HG03521 (cell line): ENCODE data around the gene PTPRG.

ENCODE experiments used
- ATAC-seq: cut with Tn5 transposase; IDR thresholded peaks from one replicate; pipeline ENCODE4 v1.9.1; 2021; ENCODE audit warnings: mild to moderate bottlenecking, moderate library complexity; ENCODE audit not compliant: unreplicated experiment

Gene PTPRG

GRCh38 chr3:62238431-62238830 lies 677.1 kb downstream of the PTPRG start:
- ATAC-seq: no peak

- no peak for ATAC-seq
Observed at GRCh38 chr3:62241279-62241678, 679.9 kb downstream of the PTPRG start.

DNA sequence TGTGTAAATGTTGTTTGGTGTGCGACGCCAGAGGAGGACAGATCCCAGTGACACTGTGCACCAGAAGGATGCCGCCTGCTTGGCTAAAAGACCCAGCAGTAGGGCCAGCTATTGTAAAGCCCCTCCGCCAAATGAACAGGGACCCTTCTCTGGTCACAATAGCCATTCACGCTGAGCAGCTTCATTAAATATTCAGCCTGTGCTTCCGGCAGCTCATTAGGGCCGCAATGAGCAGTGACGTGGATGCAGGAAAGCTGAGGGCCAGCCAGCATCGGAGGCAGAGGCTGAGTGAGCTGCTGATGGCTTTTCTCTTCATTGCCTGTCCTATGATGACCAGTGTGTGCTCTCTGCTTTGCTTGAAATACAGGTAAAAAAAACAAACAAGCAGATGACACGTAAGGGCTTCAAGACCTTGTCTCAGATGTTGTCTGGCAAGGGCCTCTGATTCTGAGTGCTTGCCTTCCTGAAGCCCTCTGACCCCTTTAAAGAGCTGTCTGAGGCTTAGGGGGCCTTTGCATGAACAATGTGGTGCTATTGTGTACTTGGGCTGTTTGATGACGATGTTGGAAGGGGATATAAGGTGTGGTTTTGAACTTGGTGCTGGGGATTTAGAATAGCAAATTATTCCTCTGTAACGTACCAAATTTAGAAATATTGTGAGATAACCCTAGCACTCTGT lies 681.6 kb downstream of the PTPRG start:
- no peak for ATAC-seq

DNA sequence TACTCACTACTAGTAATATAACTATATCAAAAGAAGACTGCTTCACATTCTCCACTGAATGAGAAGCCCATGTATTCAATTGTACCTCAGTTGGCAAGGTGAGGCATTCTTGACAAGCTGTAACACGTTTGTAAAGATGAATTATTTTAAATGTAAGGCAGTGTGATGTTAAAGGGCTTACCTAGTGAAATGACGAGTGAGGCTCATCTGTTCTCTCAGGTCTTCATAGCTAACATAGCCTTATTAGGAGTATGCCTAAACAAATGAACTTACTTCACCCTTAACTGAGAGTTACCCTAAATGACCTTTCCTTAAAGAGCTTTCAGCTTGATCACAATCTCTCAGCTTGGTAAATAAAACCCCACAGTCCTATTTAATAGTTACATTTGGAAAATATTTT lies 684.7 kb downstream of the PTPRG start:
- ATAC-seq: no peak

- no peak for ATAC-seq
Observed at GRCh38 chr3:62246985-62247384, 685.6 kb downstream of the PTPRG start.

GRCh38 chr3:62248734-62249483 lies 687.5 kb downstream of the PTPRG start:
- no peak for ATAC-seq

DNA sequence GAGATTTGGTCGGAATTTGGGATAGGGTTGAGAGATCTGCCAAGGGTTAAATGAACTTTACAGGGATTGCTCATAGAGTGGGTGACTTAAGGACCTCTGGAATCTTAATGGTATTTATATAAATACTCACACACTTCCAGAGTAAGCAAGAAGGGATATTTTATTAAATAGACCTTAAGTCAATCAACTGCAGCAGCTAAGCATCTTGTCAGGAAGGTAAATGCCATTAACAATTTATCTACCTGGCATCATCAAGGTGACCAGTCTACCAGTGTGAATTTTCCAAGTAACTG lies 688.1 kb downstream of the PTPRG start:
- ATAC-seq: no peak

DNA sequence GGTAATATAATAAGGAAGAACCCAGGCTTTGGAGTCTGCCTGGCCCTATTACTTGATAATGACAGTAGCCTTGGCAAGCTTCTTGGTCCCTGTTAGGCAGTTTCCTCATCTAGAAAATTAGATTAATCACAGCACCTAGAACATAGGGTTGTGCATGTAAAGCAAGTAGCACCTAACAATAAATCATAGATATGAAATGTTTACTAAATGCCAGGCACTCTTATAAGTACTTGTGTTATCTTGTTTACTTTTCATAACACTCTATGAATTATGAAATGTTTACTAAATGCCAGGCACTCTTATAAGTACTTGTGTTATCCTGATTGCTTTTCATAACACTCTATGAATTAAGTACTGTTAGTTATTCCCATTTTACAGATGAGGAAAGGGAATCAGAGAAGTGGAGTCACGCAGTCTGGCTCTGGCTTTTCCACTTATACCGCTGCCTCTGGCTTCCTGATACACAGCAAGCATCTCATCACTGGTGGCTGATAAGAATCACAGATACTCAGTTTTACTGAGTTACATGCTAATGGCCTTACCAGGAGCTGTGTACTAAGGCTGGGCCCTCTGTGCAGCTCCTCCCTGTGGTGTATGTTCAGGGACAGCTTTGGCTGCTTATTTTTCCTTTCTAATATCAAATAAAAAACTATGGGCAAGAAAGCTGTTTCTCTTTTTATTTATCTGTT lies 688.6 kb downstream of the PTPRG start:
- ATAC-seq: no peak

DNA sequence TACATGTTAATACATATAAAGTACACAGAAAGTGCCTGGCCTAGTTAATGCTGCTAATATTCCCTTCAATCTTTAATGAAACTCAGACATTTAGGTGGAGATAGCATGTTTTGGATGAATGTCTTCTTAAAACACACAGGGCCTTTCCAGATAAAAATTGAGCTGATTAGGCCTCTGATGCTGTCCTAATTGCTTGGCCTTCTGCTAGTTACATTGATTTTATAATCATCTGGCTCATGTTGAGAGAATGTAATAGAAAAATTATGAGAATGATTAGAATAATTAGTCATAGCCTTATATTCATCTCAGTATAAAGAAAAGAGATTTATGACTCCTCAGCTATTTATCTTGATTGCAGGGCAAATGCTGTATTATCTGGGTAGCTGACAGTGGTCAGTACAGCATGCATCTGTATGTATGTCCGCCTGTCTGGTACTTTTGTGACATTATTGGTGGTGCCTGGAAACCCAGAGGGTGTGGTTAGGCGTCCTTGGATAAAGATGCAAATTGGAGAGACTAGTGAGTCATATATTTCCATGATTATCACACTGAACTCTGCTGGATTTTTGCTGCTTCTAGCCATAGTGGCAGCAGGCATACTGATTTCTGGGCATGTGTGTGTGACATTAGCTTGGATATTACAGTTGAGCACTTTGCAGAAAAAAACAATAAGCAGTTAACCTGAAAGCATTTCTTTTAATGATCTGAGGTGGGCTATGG lies 691.2 kb downstream of the PTPRG start:
- ATAC-seq: no peak

DNA sequence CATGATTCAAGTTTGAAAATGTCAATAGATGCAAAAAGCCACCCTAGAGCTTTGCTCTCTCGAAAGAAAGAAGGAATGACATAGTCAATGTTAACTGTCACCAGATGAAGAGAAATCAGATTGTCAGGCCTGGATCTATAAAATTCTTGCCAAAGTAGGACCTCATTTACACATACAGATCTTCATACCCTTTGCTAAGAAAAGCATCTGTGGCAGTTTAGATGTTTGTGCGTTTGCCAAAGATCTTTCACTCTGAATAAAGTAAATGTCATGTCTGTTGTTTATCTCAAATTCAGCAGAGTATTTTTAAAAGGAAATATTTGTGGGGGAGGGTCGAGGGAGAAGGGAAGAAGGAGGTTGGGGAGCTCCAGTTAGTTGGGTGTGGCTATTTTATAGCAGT lies 692.6 kb downstream of the PTPRG start:
- ATAC-seq: no peak

DNA sequence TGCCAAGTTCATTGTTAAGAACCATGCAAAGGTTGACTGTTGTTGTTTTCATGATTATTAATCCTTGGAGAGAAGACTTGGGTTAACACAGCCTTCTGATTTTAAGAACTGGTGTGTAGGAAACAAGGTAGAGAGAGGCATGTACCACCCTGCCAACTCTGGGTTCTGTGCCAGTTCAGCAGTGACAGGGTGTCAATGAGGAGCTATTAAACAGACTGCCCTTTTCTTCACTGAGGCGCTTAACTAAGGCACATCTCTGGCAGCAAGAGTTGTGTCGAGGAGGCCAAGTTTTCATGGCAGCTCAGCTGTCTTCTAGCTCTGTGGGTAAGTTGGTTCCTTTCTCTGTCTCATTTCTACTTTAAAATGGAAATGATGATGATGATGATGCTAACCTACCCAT lies 694.4 kb downstream of the PTPRG start:
- ATAC-seq: no peak

- no peak for ATAC-seq
Observed at GRCh38 chr3:62259924-62260323, 698.6 kb downstream of the PTPRG start.

DNA sequence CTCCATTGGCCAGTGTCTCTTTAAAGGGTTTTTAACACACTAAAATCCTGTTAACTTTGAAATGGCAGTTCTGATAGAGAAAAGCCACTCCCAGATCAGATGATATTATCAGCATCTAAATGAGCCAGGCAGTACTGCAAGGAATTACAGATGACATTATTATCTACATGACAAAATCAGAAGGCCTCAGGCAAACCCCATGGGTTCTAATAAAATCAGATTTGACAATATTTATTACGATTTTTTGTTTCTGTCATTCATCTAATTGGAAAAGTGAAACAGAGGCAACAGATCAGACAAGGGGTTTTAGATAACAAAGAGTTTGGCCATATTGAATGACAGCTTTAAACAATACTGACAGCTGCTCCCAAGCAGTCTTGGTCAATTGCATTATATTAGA lies 699.3 kb downstream of the PTPRG start:
- no peak for ATAC-seq

DNA sequence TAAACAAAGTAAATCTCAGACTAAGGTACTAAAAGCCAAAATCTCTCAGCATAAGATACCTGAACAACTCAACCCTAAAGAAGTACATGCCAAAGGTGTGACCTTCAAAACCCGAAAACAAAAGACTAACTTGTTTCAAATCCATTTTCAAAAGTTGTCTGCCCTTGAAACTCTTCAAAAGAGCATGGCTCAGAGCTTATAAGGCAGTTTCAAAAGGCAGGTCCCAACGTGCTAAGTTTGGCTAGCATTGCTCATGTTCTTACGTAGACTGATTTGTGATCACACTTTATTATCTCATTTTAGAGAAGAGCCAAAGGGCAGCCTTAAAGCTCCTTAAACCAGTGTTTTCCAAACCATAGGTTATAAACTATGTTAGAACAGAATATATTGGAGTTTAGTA lies 699.8 kb downstream of the PTPRG start:
- no peak for ATAC-seq

DNA sequence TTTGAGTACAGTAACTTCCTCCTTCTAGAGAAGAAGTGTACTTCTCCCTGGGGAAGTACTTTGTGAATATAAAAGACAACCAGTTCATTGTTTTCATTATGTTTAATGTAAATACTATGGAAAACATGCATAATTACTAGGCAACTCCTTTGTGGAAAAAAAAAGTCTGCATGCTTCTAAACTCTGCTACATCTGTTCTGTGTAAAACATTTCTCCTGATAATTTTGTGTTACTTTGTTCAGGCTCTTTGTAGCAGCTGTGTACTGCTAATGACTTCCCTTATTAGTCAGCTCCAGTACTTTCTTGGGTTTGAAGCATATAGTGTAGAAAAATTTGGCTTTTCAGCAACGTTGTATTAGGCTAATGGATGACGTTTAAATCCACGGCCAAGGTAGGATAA lies 700.4 kb downstream of the PTPRG start:
- no peak for ATAC-seq

DNA sequence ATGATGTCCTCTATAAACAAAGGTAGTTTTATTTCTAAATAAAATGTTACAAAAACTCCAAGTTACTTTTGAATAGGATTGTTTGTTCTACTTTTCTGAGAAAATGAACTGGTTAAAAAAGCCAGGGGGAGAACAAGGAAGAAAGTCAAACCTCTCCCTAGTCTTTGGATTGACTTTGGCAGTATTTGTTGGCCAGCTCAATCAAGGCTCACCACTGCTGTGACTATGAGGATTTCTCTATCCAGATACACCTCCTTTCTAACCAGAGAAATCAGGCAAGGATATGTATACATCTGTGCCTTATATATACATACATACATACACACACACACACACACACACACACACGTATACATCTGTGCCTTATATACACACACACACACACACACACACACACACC lies 704.2 kb downstream of the PTPRG start:
- ATAC-seq: no peak

GRCh38 chr3:62266668-62267283 lies 705.4 kb downstream of the PTPRG start:
- no peak for ATAC-seq

DNA sequence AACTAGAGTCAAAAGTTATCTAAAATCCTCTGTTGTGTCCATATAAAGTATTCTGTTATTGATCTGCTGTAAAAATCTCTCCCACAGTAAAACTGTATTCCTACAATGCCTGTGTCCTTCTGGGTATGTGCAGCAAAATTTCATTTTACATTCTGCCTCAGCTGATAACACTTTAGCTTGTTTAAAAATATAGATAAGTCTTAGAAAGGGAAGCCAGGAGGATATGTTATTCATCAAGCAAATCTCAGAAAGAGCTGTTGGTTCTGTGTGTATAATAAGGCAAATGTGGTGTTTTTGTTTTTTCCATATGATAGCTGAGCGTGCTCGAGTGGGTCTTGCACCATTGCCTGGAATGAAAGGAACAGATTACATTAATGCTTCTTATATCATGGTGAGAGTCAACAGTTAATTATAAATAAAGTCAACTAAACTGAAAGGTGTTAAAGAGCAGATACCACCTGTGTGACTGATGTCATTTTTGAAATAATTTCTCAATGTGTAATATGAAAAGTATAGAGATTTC lies 715.3 kb downstream of the PTPRG start:
- ATAC-seq: no peak

GRCh38 chr3:62277450-62277849 lies 716.1 kb downstream of the PTPRG start:
- no peak for ATAC-seq

DNA sequence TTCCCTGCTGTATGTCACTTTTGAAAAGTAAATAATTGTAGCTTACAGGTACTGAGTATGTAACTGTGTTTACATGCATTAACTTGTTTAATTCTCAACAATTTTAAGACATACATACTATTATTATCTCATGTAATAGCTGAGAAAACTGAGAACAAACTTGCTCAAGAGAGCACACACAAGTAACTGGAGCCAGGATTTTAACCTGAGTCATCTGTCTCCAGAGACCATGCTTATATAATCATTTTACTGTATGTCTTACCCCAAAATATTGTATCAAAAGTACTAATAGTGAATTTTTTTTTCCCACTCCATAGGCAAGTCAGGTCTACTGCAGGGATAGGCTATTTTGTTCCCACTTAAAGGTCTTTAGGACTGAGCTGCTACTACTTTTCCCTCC lies 716.6 kb downstream of the PTPRG start:
- no peak for ATAC-seq

- ATAC-seq: no peak
Observed at GRCh38 chr3:62281726-62282125, 720.4 kb downstream of the PTPRG start.
